AG10803 (cell line): ENCODE measurements around the gene TULP1.

ENCODE experiments used
- DNase-seq: peaks from one replicate; pipeline ENCODE4 v3.0.0; 2010; ENCODE audit warnings: low read depth
- H3K4me3 ChIP-seq: 2 replicates; pipeline ENCODE4 v1.5.1; 2011; ENCODE audit warnings: mild to moderate bottlenecking, low read length, control low read depth
- CTCF ChIP-seq: conservative IDR thresholded peaks from 2 replicates; pipeline ENCODE4 v1.5.1; 2011; ENCODE audit warnings: mild to moderate bottlenecking, low read length, control low read depth, inconsistent platforms

The TULP1 gene

GRCh38 chr6:35492258-35492973, 20.3 kb downstream of the TULP1 start:
- no peak overlapping the region for H3K4me3 ChIP-seq
- no peak for DNase-seq
- no peak for TF ChIP-seq CTCF

- no peak overlapping the region for H3K4me3 ChIP-seq
- DNase-seq = no peak
- TF ChIP-seq CTCF = no peak
Observed at GRCh38 chr6:35491558-35492257, 21.0 kb downstream of the TULP1 start.

GRCh38 chr6:35490821-35491557, 21.7 kb downstream of the TULP1 start:
- no peak for TF ChIP-seq CTCF
- DNase-seq = no peak
- H3K4me3 ChIP-seq = no peak overlapping the region

- TF ChIP-seq CTCF = no peak
- DNase-seq = peak; percentile 80
- H3K4me3 ChIP-seq = peak overlapping the region; percentile 27
Observed at GRCh38 chr6:35489995-35490791, 22.5 kb downstream of the TULP1 start.

GRCh38 chr6:35489066-35489465, 23.6 kb downstream of the TULP1 start:
- DNase-seq = no peak
- no peak overlapping the region for H3K4me3 ChIP-seq
- no peak for TF ChIP-seq CTCF

- no peak overlapping the region for H3K4me3 ChIP-seq
- DNase-seq = no peak
- no peak for TF ChIP-seq CTCF
Observed at GRCh38 chr6:35488517-35488862, 24.2 kb downstream of the TULP1 start.
